Testis (tissue), 5 donors: Measurements from ENCODE around the gene TRIM51G. TPM values are rescaled to one million over a fixed set of nuclear protein-coding genes. Genes with fewer than 3 reads are reported as not detected.
"Not testable (repeated sequence)": the region's sequence is repeated elsewhere in the genome, so short reads cannot be mapped to it uniquely, and the experiment has no call there.

Source experiments
- DNase-seq: peaks from one replicate; pipeline ENCODE4 v3.0.0-alpha.2; 2019
- H3K27ac ChIP-seq, 2 donors: fragments of 200-600 bp; sonication (generic); one replicate each; pipeline ENCODE4 v1.5.1; 2019
- H3K27me3 ChIP-seq: fragments of 200-600 bp; sonication (generic); one replicate; pipeline ENCODE4 v1.5.1; 2019
- H3K36me3 ChIP-seq: fragments of 200-600 bp; sonication (generic); one replicate; pipeline ENCODE4 v1.5.1; 2017; ENCODE audit warnings: low read depth; ENCODE audit errors: missing control alignments
- H3K4me1 ChIP-seq: fragments of 200-600 bp; sonication (generic); one replicate; pipeline ENCODE4 v1.5.1; 2019
- H3K4me3 ChIP-seq, 2 donors: fragments of 200-600 bp; sonication (generic); one replicate each; pipeline ENCODE4 v1.5.1; 2017 to 2019
- H3K9me3 ChIP-seq: fragments of 200-600 bp; sonication (generic); one replicate; pipeline ENCODE4 v1.5.1; 2017
- WGBS, 2 donors: methylation state at CpG; one replicate each; pipeline ENCODE4 v1.1.5; 2018; 5-methylcytosine and 5-hydroxymethylcytosine counted together
- intact Hi-C: fragments of 100-400 bp; cut with DNase I; formaldehyde crosslinking; loops from one replicate; pipeline ENCODE4 v1.15.1; 2023; ENCODE audit warnings: low total_unique reads
- long read RNA-seq, 2 donors: transcript quantifications; one replicate each; lab custom pipeline, GENCODE V29; 2026
- polyA plus RNA-seq: library from polyadenylated mRNA; stranded (reverse); fragments of 350-450 nt; fragmentation: Illumina TruSeq; extraction: RNeasy Lipid Tissue Mini Kit (QIAGEN cat#74804); gene quantifications from one replicate; pipeline ENCODE4 v1.2.3, GENCODE V29; 2014; ENCODE audit warnings: low read depth, low replicate concordance; ENCODE audit not compliant: insufficient read depth
- total RNA-seq, 2 donors: library from RNA; depleted of rRNA; stranded (reverse); fragments of >200 nt; gene quantifications; one replicate each; pipeline ENCODE4 v1.2.3, GENCODE V29; 2016

TRIM51G gene
- total RNA-seq (not detected), polyA plus RNA-seq (not detected)
- long read RNA-seq, donor 1 = 0 reads
- long read RNA-seq, donor 2 = 0 reads

DNA sequence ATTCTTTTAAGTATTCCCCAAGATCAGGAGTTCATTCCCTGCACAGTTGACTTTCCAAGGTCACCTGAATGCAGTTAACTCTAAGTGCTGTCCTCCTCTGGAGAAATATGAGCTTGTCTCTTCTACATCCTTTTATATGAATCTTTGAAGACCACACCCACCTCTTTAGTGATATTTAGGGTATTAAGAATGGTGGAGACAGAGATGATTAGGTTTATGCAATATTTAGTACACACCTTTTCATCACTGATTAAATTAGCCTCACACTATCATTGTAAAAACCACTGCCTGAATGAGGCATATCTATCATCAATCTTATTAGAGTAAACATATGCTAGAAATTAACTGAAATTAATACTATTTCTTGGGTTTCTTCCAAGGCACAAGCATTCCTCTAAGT lies at the start of gene TRIM51G:
TRIM51G (minus strand) TSS at position 101 of the 400 bp plus-strand sequence. CDS start 2,190 bp downstream, outside the sequence.
- H3K9me3 ChIP-seq, H3K4me1 ChIP-seq, H3K27ac ChIP-seq, H3K36me3 ChIP-seq, intact Hi-C loops, H3K4me3 ChIP-seq, H3K27me3 ChIP-seq, DNase-seq: not testable (repeated sequence)

GRCh38 chr11:49028523-49028922 lies 44.8 kb upstream of the TRIM51G start, which contains the start of gene TRIM49B:
Gene TRIM49B (plus strand): TSS chr11:49028823. CDS start chr11:49031600, 2,777 bp downstream.
- H3K9me3 ChIP-seq, H3K4me1 ChIP-seq, DNase-seq, H3K27ac ChIP-seq, H3K4me3 ChIP-seq, H3K27me3 ChIP-seq, H3K36me3 ChIP-seq, intact Hi-C loops: not testable (repeated sequence)
- WGBS, 2 donors = 29 to 31% methylated on average over 2 of the region's 2 CpGs

GRCh38 chr11:48968592-48968991 lies 15.1 kb downstream of the TRIM51G start:
- peak overlapping the region in 1 of 2 donors; percentile 43 for H3K4me3 ChIP-seq
- WGBS, 2 donors = 49 to 81% methylated on average over 11 to 25 of the region's 25 CpGs
- H3K9me3 ChIP-seq, intact Hi-C loops, H3K4me1 ChIP-seq, H3K36me3 ChIP-seq, DNase-seq, H3K27ac ChIP-seq, H3K27me3 ChIP-seq: not testable (repeated sequence)

DNA sequence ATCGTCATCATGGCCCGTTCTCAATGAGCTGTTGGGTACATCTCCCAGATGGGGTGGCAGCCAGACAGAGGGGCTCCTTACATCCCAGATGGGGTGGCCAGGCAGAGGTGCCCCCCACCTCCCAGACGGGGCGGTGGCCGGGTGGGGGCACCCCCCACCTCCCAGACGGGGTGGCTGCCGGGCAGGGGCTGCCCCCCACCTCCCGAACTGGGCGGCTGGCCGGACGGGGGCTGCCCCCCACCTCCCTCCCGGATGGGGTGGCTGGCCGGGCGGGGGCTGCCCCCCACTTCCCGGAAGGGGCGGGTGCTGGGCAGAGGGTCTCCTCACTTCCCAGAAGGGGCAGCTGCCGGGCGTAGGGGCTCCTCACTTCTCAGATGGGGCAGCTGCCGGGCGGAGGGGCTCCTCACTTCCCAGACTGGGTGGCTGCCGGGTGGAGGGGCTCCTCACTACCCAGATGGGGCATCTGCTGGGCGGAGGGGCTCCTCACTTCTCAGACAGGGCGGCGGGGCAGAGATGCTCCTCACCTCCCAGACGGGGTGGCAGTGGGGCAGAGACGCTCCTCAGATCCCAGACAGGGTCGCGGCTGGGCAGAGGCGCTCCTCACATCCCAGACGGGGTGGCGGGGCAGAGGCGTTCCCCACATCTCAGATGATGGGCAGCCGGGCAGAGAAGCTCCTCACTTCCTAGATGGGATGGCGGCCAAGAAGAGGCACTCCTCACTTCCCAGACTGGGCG lies 28.2 kb downstream of the TRIM51G start:
- 50 to 68% methylated on average over 2 to 30 of the region's 35 CpGs for WGBS, 2 donors
- H3K4me1 ChIP-seq, intact Hi-C loops: not testable (repeated sequence)

DNA sequence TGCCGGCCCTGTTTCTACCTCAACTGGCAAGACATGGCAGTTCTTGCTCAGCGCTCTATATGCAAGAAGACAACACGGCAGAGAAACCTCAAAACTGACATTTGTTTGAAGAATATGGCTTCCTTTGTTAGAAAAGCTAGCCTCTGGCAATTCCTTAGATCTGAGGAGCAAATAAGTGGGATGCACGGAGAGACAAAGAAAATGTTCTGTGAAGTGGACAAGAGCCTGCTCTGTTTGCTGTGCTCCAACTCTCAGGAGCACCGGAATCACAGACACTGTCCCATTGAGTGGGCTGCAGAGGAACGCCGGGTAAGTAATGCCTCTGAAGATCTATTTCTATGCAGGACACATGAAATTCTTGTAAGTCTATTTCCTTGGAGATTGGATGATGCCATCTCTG lies 37.9 kb downstream of the TRIM51G start:
- H3K4me1 ChIP-seq, H3K9me3 ChIP-seq, H3K27me3 ChIP-seq, H3K4me3 ChIP-seq, H3K36me3 ChIP-seq, intact Hi-C loops, H3K27ac ChIP-seq, DNase-seq: not testable (repeated sequence)
- 64% methylated on average over 7 of the region's 7 CpGs for WGBS, 2 donors

More for the DNA sequence above, 28.2 kb downstream of the TRIM51G start:
- not testable (repeated sequence) for H3K27ac ChIP-seq, H3K9me3 ChIP-seq, H3K4me3 ChIP-seq, DNase-seq, H3K27me3 ChIP-seq, H3K36me3 ChIP-seq

Other genes starting within 250 kb of the TRIM51G start
- under 1 TPM in 1 of 2 donors, not detected in 1; 0.12 TPM for gene TRIM49B, start 44.9 kb upstream of the TRIM51G start, total RNA-seq
- gene TRIM49B, start 44.9 kb upstream of the TRIM51G start, polyA plus RNA-seq = not detected
- not detected for gene TRIM64C, start 75.2 kb upstream of the TRIM51G start, total RNA-seq
- gene TRIM64C, start 75.2 kb upstream of the TRIM51G start, polyA plus RNA-seq = not detected
- gene FOLH1, start 224.7 kb upstream of the TRIM51G start, total RNA-seq = 1 to 10 TPM; 1.7 to 3.1 TPM
- 1.6 TPM for gene FOLH1, start 224.7 kb upstream of the TRIM51G start, polyA plus RNA-seq